ENCODE measurements around the gene C8A.

The C8A gene

GRCh38 chr1:56845343-56845742 lies 9.3 kb upstream of the C8A start:
- TF ChIP-seq CTCF (conservative IDR thresholded peaks at IDR 0.05; ENCODE audit: control insufficient read depth, insufficient read depth, low read depth, low read length): no peak
- H3K4me3 ChIP-seq (ENCODE audit: control insufficient read depth, low read depth, low read length): no peak overlapping the region
- no peak for DNase-seq (ENCODE audit: low read depth)

GRCh38 chr1:56849750-56850149 lies 4.8 kb upstream of the C8A start:
- TF ChIP-seq CTCF (conservative IDR thresholded peaks at IDR 0.05; ENCODE audit: control insufficient read depth, insufficient read depth, low read depth, low read length): no peak
- H3K4me3 ChIP-seq (ENCODE audit: control insufficient read depth, low read depth, low read length): no peak overlapping the region
- no peak for DNase-seq (ENCODE audit: low read depth)

- DNase-seq (ENCODE audit: low read depth): no peak
- H3K4me3 ChIP-seq (ENCODE audit: control insufficient read depth, low read depth, low read length): no peak overlapping the region
- no peak for TF ChIP-seq CTCF (conservative IDR thresholded peaks at IDR 0.05; ENCODE audit: control insufficient read depth, insufficient read depth, low read depth, low read length)
These were observed 4.2 kb upstream of the C8A start for GRCh38 chr1:56850411-56850810.

- no peak overlapping the region for H3K4me3 ChIP-seq (ENCODE audit: control insufficient read depth, low read depth, low read length)
- no peak for TF ChIP-seq CTCF (conservative IDR thresholded peaks at IDR 0.05; ENCODE audit: control insufficient read depth, insufficient read depth, low read depth, low read length)
- DNase-seq (ENCODE audit: low read depth): no peak
These were observed 3.7 kb upstream of the C8A start for GRCh38 chr1:56850922-56851321.

- no peak overlapping the region for H3K4me3 ChIP-seq (ENCODE audit: control insufficient read depth, low read depth, low read length)
- TF ChIP-seq CTCF (conservative IDR thresholded peaks at IDR 0.05; ENCODE audit: control insufficient read depth, insufficient read depth, low read depth, low read length): no peak
- DNase-seq (ENCODE audit: low read depth): no peak
These were observed 2.1 kb upstream of the C8A start for GRCh38 chr1:56852476-56852875.

- DNase-seq (ENCODE audit: low read depth): no peak
- no peak for TF ChIP-seq CTCF (conservative IDR thresholded peaks at IDR 0.05; ENCODE audit: control insufficient read depth, insufficient read depth, low read depth, low read length)
- no peak overlapping the region for H3K4me3 ChIP-seq (ENCODE audit: control insufficient read depth, low read depth, low read length)
These were observed 593 bp downstream of the C8A start for GRCh38 chr1:56855190-56855589.

- TF ChIP-seq CTCF (conservative IDR thresholded peaks at IDR 0.05; ENCODE audit: control insufficient read depth, insufficient read depth, low read depth, low read length): no peak
These were observed 1.6 kb downstream of the C8A start for GRCh38 chr1:56856186-56856585.

More at GRCh38 chr1:56856186-56856585, 1.6 kb downstream of the C8A start:
- H3K4me3 ChIP-seq (ENCODE audit: control insufficient read depth, low read depth, low read length): no peak overlapping the region
- no peak for DNase-seq (ENCODE audit: low read depth)

Measured in fibroblast of mammary gland (primary cell).